ENCODE data around the gene KIAA1191. TPM values are rescaled to one million over a fixed set of nuclear protein-coding genes. Genes with fewer than 3 reads are reported as not detected.
A peak's percentile ranks its signal among the peaks of the same experiment; 100 is the strongest.

KIAA1191 gene
- total RNA-seq, 4 donors from 2014 or later = 76.3 to 174 (median 84.1) TPM

DNA sequence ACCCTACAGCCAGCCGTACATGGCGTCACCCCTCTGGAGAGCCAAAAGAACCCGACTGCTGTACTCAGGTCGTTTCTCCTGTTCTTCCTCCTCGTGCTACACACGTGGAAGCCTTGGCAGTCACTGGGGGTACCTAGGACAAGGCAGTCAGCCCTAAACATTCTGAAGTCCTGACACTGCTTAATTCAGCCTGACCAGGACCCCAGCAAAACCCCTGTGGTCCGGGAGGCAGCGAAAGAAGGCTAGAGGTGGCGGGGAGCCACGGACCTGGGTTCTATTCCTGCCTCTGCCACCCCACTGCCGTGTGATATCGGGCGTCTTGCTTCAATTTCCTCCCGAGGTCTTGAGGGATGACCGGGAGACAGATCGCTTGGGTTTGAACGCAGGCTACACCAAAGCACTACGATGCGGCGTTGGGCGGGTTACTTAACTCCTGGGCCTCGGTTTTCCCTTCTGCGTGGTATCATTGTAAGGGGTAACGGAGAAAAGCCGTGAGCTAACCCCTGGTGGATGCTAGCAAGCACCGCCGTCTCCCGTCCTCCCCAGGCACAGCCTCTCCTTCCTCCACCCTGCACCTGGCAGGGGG lies 3.3 kb upstream of the KIAA1191 start:
- Histone ChIP-seq H3K4me3 (peak overlapping the region; percentile 61 to 77 (median 71)), H3K9me3 (no peaks in the 10 kb centered on the region), H3K36me3 (peaks cover 0 to 9% of the 10 kb centered on the region in 2 donors), H3K27ac (peak overlapping the region; percentile 95 to 97 (median 96)), H3K27me3 (no peaks in the 10 kb centered on the region), H3K4me1 (peaks cover 25 to 41% of the 10 kb centered on the region in 2 donors)
- intact Hi-C loops (cut with DNase I; ENCODE audit: low total_unique reads) (loop anchor here (1.0 kb wide), 1 partner anchor 83 kb away; the partner anchor contains the start of gene FAF2), in situ Hi-C loops (cut with MboI; ENCODE audit: low sequenced_read_pairs in 4 of 4) (no loop called here)
- ATAC-seq (no peak), DNase-seq (no peak)
- TF ChIP-seq, protein P1, sequence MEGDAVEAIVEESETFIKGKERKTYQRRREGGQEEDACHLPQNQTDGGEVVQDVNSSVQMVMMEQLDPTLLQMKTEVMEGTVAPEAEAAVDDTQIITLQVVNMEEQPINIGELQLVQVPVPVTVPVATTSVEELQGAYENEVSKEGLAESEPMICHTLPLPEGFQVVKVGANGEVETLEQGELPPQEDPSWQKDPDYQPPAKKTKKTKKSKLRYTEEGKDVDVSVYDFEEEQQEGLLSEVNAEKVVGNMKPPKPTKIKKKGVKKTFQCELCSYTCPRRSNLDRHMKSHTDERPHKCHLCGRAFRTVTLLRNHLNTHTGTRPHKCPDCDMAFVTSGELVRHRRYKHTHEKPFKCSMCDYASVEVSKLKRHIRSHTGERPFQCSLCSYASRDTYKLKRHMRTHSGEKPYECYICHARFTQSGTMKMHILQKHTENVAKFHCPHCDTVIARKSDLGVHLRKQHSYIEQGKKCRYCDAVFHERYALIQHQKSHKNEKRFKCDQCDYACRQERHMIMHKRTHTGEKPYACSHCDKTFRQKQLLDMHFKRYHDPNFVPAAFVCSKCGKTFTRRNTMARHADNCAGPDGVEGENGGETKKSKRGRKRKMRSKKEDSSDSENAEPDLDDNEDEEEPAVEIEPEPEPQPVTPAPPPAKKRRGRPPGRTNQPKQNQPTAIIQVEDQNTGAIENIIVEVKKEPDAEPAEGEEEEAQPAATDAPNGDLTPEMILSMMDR (IDR thresholded peaks at IDR 0.05 in 4 of 5, conservative IDR thresholded peaks at IDR 0.05 in 1 of 5) = no peak
- no peak for TF ChIP-seq POLR2A (IDR thresholded peaks at IDR 0.05)

DNA sequence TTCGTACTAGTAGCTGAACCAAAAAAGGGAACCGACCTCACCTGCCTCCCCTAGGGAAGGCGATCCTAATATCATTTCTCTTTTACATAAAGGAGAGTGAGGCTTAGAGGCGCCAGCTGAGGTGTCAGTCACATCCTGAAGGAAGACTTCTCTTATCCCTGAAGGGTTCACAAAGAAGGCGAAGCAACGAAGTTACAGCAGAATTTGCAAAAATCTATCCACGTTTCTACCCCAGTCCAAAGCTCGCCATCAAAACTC lies 598 bp upstream of the KIAA1191 start:
- no peak for TF ChIP-seq POLR2A (IDR thresholded peaks at IDR 0.05)
- TF ChIP-seq, protein P1 (IDR thresholded peaks at IDR 0.05 in 4 of 5, conservative IDR thresholded peaks at IDR 0.05 in 1 of 5) = no peak
- peaks cover 14 to 28% of the 10 kb centered on the region in 2 donors for H3K4me1 ChIP-seq
- in situ Hi-C loops (cut with MboI; ENCODE audit: low sequenced_read_pairs in 4 of 4) (no loop called here), intact Hi-C loops (cut with DNase I; ENCODE audit: low total_unique reads) (no loop called here)
- peak overlapping the region; percentile 92 to 97 (median 94) for H3K27ac ChIP-seq
- no peaks in the 10 kb centered on the region for H3K27me3 ChIP-seq
- no peaks in the 10 kb centered on the region for H3K9me3 ChIP-seq
- H3K36me3 ChIP-seq = peaks cover 0 to 15% of the 10 kb centered on the region in 2 donors
- peak overlapping the region; percentile 83 to 99 (median 96) for H3K4me3 ChIP-seq
- peak in 1 of 2 donors; percentile 5 for ATAC-seq
- no peak for DNase-seq

DNA sequence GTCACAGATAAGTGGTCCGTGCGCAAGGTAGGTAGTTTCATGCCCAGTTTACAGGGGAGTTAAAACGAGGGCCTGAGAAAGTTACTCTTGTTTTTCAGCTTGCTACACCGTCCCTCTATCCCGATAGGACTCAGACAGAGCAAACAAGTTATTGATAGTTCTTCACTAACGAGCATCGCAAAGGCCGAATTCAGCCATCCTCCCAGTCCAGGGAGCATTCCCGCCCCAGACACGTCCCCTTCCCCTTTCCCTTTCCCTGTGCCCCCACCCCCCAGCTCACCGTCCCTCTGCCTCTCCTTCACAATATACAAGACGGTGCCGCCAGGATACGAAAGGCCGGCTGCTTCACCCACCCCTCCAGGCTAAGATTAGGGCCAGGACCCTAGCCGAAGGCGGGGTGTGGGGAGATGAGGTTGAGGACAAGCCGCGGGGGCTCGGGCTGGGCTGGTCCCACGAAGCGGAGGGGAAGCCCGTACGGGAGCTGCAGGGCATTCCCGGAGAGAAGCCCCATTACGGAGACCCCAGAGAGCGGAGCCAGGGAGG lies 599 bp downstream of the KIAA1191 start:
- Histone ChIP-seq H3K36me3 (peaks cover 0 to 22% of the 10 kb centered on the region in 2 donors), H3K27me3 (no peaks in the 10 kb centered on the region), H3K9me3 (no peaks in the 10 kb centered on the region), H3K4me3 (peak overlapping the region; percentile 83 to 99 (median 96)), H3K4me1 (peaks cover 11 to 24% of the 10 kb centered on the region in 2 donors), H3K27ac (peak overlapping the region; percentile 92 to 97 (median 94))
- intact Hi-C loops (cut with DNase I; ENCODE audit: low total_unique reads) (loop anchor here (1.0 to 2.0 kb wide), 4 partner anchors 27 to 176 kb away; partner anchors contain the start of genes CLTB, FAF2, HIGD2A and NOP16), in situ Hi-C loops (cut with MboI; ENCODE audit: low sequenced_read_pairs in 4 of 4) (no loop called here)
- DNase-seq (no peak), ATAC-seq (peak; percentile 18 to 20)
- no peak for TF ChIP-seq POLR2A (IDR thresholded peaks at IDR 0.05)
- TF ChIP-seq, protein P1 (IDR thresholded peaks at IDR 0.05 in 4 of 5, conservative IDR thresholded peaks at IDR 0.05 in 1 of 5) = no peak

DNA sequence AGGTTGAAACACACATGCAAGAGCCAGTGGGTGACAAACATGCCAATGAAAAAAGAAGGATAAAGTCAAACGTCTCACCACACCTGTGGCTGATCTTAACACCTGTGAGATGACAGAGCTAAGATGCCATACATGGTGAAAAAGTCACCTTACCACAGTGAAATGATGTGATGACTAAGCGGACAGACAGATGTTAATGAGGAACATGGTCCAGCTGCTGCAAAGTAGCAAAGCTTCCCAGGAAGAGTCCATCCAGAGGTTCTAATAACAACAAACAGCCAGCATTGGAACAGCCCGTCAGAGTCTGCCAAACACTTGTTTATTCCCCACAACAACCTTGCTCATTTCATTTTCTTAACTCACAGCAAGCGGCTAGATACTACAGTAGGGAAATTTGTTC lies 1.9 kb downstream of the KIAA1191 start:
- Histone ChIP-seq H3K4me3 (peak overlapping the region in 3 of 4 donors; percentile 83 to 99 (median 94)), H3K36me3 (peaks cover 0 to 31% of the 10 kb centered on the region in 2 donors), H3K4me1 (peaks cover 14 to 19% of the 10 kb centered on the region in 2 donors), H3K27ac (peak overlapping the region; percentile 92 to 97 (median 94)), H3K9me3 (no peaks in the 10 kb centered on the region), H3K27me3 (no peaks in the 10 kb centered on the region)
- DNase-seq = no peak
- ATAC-seq = no peak
- TF ChIP-seq POLR2A (IDR thresholded peaks at IDR 0.05) = no peak
- TF ChIP-seq, protein P1 (IDR thresholded peaks at IDR 0.05 in 4 of 5, conservative IDR thresholded peaks at IDR 0.05 in 1 of 5) = no peak
- intact Hi-C loops (cut with DNase I; ENCODE audit: low total_unique reads) = loop anchor here (2.0 kb wide), 1 partner anchor 177 kb away; the partner anchor contains the start of gene RNF44
- in situ Hi-C loops (cut with MboI; ENCODE audit: low sequenced_read_pairs in 4 of 4) = no loop called here

Measured in gastrocnemius medialis (tissue), 4 donors.